Astrocyte of the spinal cord (primary cell): ENCODE results near the gene STRBP.
"Not testable (repeated sequence)": the region's sequence is repeated elsewhere in the genome, so short reads cannot be mapped to it uniquely, and the experiment has no call there.

Experiments used
- DNase-seq: peaks from one replicate; pipeline ENCODE4 v3.0.0; 2011; ENCODE audit warnings: low read depth, low spot score
- H3K4me3 ChIP-seq: 2 replicates; pipeline ENCODE4 v1.5.1; 2011; ENCODE audit warnings: low read depth, mild to moderate bottlenecking, low read length, moderate library complexity
- CTCF ChIP-seq: IDR thresholded peaks from 2 replicates; pipeline ENCODE4 v1.5.1; 2012; ENCODE audit warnings: low read depth, mild to moderate bottlenecking, low read length, inconsistent platforms
- in situ Hi-C: cut with HindIII; loops from 2 replicates; pipeline ENCODE4 v1.10.0; 2017; ENCODE audit warnings: low sequenced_read_pairs

The STRBP gene

DNA sequence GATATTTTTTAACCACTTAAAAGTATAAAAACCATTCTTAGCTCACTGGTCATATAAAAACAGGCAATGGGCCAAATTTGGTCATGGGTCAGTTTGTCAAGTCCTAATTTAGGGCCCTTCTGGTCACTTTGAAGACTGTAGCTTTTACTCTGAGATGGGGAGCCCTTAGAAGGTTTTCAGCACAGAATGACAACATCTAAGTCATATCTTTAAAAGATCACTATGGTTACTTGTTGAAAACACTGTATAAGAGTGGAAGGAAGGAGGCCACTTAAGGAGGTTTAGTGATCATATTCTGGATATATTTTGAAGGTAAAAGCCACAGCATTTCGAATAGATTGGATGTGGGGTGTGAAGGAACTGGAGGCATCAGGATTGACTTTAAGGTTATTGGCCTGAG lies 76.7 kb downstream of the STRBP start:
- no peak for DNase-seq
- TF ChIP-seq CTCF: no peak
- H3K4me3 ChIP-seq: no peak overlapping the region
- in situ Hi-C loops: no loop called here

DNA sequence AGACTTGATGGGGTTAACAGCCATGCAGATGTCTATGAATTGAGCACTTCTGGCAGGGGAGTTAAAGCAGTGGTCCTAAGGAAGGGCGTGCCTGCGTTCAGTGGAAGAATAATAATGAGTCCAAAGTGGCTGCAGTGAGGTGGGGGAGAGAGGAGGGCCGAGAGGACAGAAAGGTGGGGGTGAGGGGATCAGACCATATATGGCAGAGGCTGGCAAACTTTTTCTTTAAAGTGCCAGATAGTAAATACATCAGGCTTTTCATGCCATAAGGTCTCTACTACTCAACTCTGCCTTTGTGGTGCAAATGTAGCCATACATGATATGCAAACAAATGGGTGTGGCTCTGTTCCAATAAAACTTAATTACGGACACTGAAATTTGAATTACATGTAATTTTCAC lies 77.1 kb downstream of the STRBP start:
- in situ Hi-C loops: no loop called here
- DNase-seq: no peak
- TF ChIP-seq CTCF: no peak
- H3K4me3 ChIP-seq: no peak overlapping the region

GRCh38 chr9:123187131-123187530 lies 81.3 kb downstream of the STRBP start:
- in situ Hi-C loops: no loop called here
- DNase-seq: no peak
- no peak for TF ChIP-seq CTCF
- no peak overlapping the region for H3K4me3 ChIP-seq

GRCh38 chr9:123186029-123186428 lies 82.4 kb downstream of the STRBP start:
- H3K4me3 ChIP-seq, DNase-seq, in situ Hi-C loops: not testable (repeated sequence)

DNA sequence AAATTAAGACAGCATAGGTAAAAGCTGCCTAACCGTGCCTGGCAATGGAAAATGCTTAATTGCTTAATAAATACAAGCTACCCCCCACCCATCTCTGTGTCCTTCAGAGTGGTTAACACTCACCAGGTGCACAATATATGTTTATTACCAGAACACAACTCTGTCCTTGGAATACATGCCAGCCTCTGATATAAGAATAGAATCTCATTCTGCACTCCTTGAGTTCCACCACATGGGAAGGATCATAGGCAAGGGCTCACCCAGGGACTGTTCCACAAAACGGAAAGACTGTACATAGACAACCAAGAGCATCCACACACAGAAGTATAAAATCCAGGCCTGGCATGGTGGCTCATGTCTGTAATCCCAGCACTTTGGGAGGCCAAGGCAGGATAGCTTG lies 91.4 kb downstream of the STRBP start:
- no peak for DNase-seq
- no peak overlapping the region for H3K4me3 ChIP-seq
- in situ Hi-C loops: no loop called here
- TF ChIP-seq CTCF: no peak

DNA sequence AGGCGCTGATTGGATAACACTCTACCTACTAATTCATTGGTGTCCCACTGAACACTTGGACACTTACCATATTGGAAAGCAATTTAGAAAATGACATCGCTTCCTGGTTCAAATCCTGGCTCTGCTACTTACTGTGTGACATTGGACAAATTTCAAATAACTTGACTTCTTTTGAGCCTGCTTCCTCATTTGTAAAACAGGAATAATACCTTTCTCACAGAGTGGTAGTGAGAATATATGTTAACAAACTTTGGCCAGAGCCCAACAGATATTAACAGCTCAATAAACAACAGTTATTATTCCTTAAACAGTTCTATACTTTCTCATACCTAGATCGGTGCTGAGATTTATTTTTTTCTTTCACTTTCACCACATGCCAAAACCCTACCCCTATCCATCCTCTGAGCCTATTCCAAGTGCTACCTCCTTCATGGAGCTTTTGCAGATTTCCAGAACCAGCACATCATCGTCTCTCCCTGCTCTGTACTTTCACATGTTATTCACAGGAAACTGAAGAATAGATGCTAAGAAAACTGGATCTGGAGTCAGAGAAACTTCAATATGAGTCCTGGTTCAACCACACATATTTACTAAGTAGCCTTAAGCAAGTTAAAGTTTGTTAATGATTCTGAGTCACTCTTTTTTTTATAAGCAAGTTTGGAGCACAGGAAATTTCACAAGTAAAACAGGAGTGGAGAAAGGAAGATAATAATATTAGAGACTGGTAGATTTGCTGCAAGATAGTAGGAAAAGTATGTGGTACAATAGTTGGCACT lies 92.3 kb downstream of the STRBP start:
- no peak for TF ChIP-seq CTCF
- peak; percentile 6 for DNase-seq
- no peak overlapping the region for H3K4me3 ChIP-seq
- in situ Hi-C loops: no loop called here

DNA sequence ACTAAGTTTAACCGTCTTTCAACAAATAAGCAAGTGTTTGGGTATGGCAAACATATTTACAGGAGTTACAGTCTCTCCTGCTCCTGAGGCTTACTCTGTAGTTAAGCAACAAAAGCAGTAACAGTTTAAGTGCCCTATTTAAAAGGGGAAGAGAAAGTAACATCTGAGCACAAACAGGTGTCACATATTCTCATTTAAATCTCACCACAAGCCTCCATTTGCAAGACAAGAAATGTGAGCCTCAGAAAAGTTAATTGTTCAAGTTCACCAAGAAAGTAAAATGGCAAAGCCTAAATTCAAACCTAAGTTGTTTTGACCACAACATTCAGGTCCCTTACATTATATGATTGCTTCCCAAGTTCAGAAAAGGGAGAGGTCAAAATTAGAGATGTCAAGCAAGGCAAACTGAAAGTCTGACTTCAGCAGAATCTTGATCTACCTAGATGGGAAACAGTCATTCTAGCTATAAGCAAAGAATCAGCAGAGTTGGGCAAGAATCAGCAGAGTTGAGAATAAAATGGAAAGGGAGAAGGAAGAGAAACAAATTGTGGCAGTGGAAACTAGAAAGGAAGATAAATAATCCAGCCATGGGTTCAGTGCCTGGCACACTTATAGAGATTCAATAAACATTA lies 93.4 kb downstream of the STRBP start:
- TF ChIP-seq CTCF: no peak
- no peak overlapping the region for H3K4me3 ChIP-seq
- DNase-seq: no peak
- in situ Hi-C loops: no loop called here
